GM12891 (cell line): ENCODE measurements around the gene PGLYRP4. TPM values are rescaled to one million over a fixed set of nuclear protein-coding genes. Genes with fewer than 3 reads are reported as not detected.

Experiments used
- DNase-seq: peaks from one replicate; pipeline ENCODE4 v3.0.0; 2011; ENCODE audit warnings: low spot score; ENCODE audit not compliant: insufficient read length
- FAIRE-seq: peaks from 2 replicates; lab custom pipeline; 2011; peaks lifted over from hg19 to GRCh38; lab: Jason Lieb, UNC
- PAX5 ChIP-seq: IDR thresholded peaks from 2 replicates; pipeline ENCODE4 v1.6.1; 2011; ENCODE audit warnings: low read length, moderate library complexity, mild to moderate bottlenecking; ENCODE audit not compliant: insufficient read depth, severe bottlenecking
- POLR2A ChIP-seq: IDR thresholded peaks from 2 replicates; pipeline ENCODE4 v1.6.1; 2011; ENCODE audit warnings: low read depth, low read length, control low read depth
- POLR2AphosphoS5 ChIP-seq: IDR thresholded peaks from 2 replicates; pipeline ENCODE4 v1.6.1; 2011; ENCODE audit warnings: low read depth, low read length, control low read depth
- POU2F2 ChIP-seq: IDR thresholded peaks from 2 replicates; pipeline ENCODE4 v1.6.1; 2011; ENCODE audit warnings: low read depth, mild to moderate bottlenecking, control low read depth, low read length, moderate library complexity
- SPI1 ChIP-seq: IDR thresholded peaks from 2 replicates; pipeline ENCODE4 v1.6.1; 2011; ENCODE audit warnings: low read depth, low read length, control low read depth
- TAF1 ChIP-seq: IDR thresholded peaks from 2 replicates; pipeline ENCODE4 v1.6.1; 2011; ENCODE audit warnings: low read depth, low read length, control low read depth
- polyA plus RNA-seq: library from polyadenylated mRNA; unstranded; fragments of >200 nt; gene quantifications from one replicate; pipeline ENCODE4 v1.2.1, GENCODE V29; 2012; ENCODE audit warnings: low read depth, missing spikeins, inconsistent platforms; ENCODE audit not compliant: missing spikeins

PGLYRP4 gene
- polyA plus RNA-seq: 1.1 TPM

- TF ChIP-seq SPI1 (no peak), POU2F2 (no peak), TAF1 (no peak), POLR2AphosphoS5 (no peak), POLR2A (no peak), PAX5 (no peak)
- no peak for DNase-seq
- no peak for FAIRE-seq
These were observed at the start of gene PGLYRP4 for GRCh38 chr1:153348511-153349362. TSS of gene PGLYRP4 (minus strand) at chr1:153348841. CDS start at chr1:153347932, 909 bp downstream.

GRCh38 chr1:153397924-153398651 lies 49.4 kb upstream of the PGLYRP4 start:
- no peak for DNase-seq
- no peak for TF ChIP-seq POLR2AphosphoS5
- TF ChIP-seq SPI1: no peak
- no peak for TF ChIP-seq POU2F2
- TF ChIP-seq TAF1: no peak
- TF ChIP-seq PAX5: no peak
- TF ChIP-seq POLR2A: no peak
- no peak for FAIRE-seq

- TF ChIP-seq PAX5 (no peak), POLR2A (no peak), TAF1 (no peak), POU2F2 (no peak), SPI1 (no peak), POLR2AphosphoS5 (no peak)
- FAIRE-seq (no peak), DNase-seq (no peak)
These were observed 48.6 kb upstream of the PGLYRP4 start for GRCh38 chr1:153397051-153397923.

GRCh38 chr1:153396461-153396860 lies 47.8 kb upstream of the PGLYRP4 start:
- no peak for TF ChIP-seq POU2F2
- TF ChIP-seq SPI1: no peak
- TF ChIP-seq POLR2A: no peak
- no peak for TF ChIP-seq PAX5
- no peak for TF ChIP-seq POLR2AphosphoS5
- no peak for TF ChIP-seq TAF1
- DNase-seq (no peak), FAIRE-seq (no peak)

- DNase-seq (no peak), FAIRE-seq (no peak)
- TF ChIP-seq POLR2A: no peak
- no peak for TF ChIP-seq POLR2AphosphoS5
- TF ChIP-seq SPI1: no peak
- TF ChIP-seq POU2F2: no peak
- no peak for TF ChIP-seq PAX5
- TF ChIP-seq TAF1: no peak
These were observed 47.1 kb upstream of the PGLYRP4 start for GRCh38 chr1:153395776-153396175.

GRCh38 chr1:153395136-153395685 lies 46.6 kb upstream of the PGLYRP4 start:
- DNase-seq: no peak
- no peak for FAIRE-seq
- TF ChIP-seq POLR2A: no peak
- TF ChIP-seq POLR2AphosphoS5: no peak
- TF ChIP-seq POU2F2: no peak
- TF ChIP-seq SPI1: no peak
- no peak for TF ChIP-seq PAX5
- no peak for TF ChIP-seq TAF1

GRCh38 chr1:153394391-153394790 lies 45.8 kb upstream of the PGLYRP4 start:
- DNase-seq (no peak), FAIRE-seq (no peak)
- TF ChIP-seq POLR2AphosphoS5 (no peak), SPI1 (no peak), PAX5 (no peak), TAF1 (no peak), POU2F2 (no peak), POLR2A (no peak)

- TF ChIP-seq PAX5 (no peak), SPI1 (no peak), POLR2A (no peak), POLR2AphosphoS5 (no peak), TAF1 (no peak), POU2F2 (no peak)
- FAIRE-seq (no peak), DNase-seq (no peak)
These were observed 45.3 kb upstream of the PGLYRP4 start for GRCh38 chr1:153393926-153394325.

GRCh38 chr1:153392822-153393221 lies 44.2 kb upstream of the PGLYRP4 start:
- no peak for DNase-seq
- TF ChIP-seq SPI1 (no peak), PAX5 (no peak), POLR2AphosphoS5 (no peak), POU2F2 (no peak), POLR2A (no peak), TAF1 (no peak)
- FAIRE-seq: no peak
